Stimulated activated effector memory CD8-positive, alpha-beta T cell treated with anti-CD3 and anti-CD28 coated beads, Interleukin-12 subunit alpha, Interleukin-12 subunit beta, amount 100 ng/mL, for 72 hours (primary cell): Measurements from ENCODE around the gene TUBA1A.
"Not testable (repeated sequence)": the region's sequence is repeated elsewhere in the genome, so short reads cannot be mapped to it uniquely, and the experiment has no call there.

Experiments used
- ATAC-seq: fragments of 150-1000 bp; cut with Tn5 transposase; 2 replicates; pipeline ENCODE4 v1.10.0; 2021
- DNase-seq, 2 donors: peaks; one replicate each; pipeline ENCODE4 v3.0.0; 2021 to 2022; ENCODE audit warnings: low spot score in 2 of 2
- H3K27ac Mint-ChIP-seq: one replicate; pipeline ENCODE4 v1.8.0; 2022; ENCODE audit warnings: mild to moderate bottlenecking, mixed read lengths
- H3K36me3 Mint-ChIP-seq: one replicate; pipeline ENCODE4 v1.8.0; 2022; ENCODE audit warnings: mild to moderate bottlenecking, mixed read lengths
- H3K4me1 Mint-ChIP-seq: one replicate; pipeline ENCODE4 v1.8.0; 2022; ENCODE audit warnings: mixed read lengths
- H3K4me3 Mint-ChIP-seq: one replicate; pipeline ENCODE4 v1.8.0; 2022; ENCODE audit warnings: mild to moderate bottlenecking, mixed read lengths
- H3K9me3 Mint-ChIP-seq: one replicate; pipeline ENCODE4 v1.8.0; 2022; ENCODE audit warnings: mixed read lengths

Gene TUBA1A

GRCh38 chr12:49138999-49139398, 49.9 kb downstream of the TUBA1A start:
- ATAC-seq (no peak), DNase-seq (no peak)
- Mint-ChIP-seq H3K27ac (no peak overlapping the region), H3K36me3 (peaks cover 6% of the 10 kb centered on the region), H3K9me3 (no peaks in the 10 kb centered on the region), H3K4me3 (no peak overlapping the region), H3K4me1 (no peaks in the 10 kb centered on the region)

- H3K4me3 Mint-ChIP-seq: no peak overlapping the region
- no peaks in the 10 kb centered on the region for H3K9me3 Mint-ChIP-seq
- H3K27ac Mint-ChIP-seq: no peak overlapping the region
- peaks cover 6% of the 10 kb centered on the region for H3K36me3 Mint-ChIP-seq
- no peak for ATAC-seq
- no peak for DNase-seq
- no peaks in the 10 kb centered on the region for H3K4me1 Mint-ChIP-seq
Observed at GRCh38 chr12:49138587-49138986, 50.3 kb downstream of the TUBA1A start.

DNA sequence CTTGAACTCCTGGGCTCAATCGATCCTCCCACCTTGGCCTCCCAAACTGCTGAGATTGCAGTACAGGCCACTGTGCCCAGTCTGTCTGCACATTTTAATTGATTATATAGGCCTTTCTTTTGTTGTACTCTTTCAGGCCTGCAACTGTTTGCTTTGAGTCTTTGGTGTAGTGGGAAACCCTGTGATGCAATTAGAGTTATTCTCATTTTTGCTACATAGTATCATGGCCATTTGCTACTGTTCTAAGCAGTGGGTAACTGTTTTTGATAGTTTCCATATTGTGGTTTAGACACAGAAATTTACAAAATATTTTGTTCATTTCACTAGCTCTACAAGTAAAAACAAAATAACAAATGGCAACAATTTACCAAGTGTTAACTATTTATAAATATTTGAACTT, 51.4 kb downstream of the TUBA1A start:
- no peak for DNase-seq
- Mint-ChIP-seq H3K9me3 (no peaks in the 10 kb centered on the region), H3K4me1 (no peaks in the 10 kb centered on the region), H3K36me3 (peaks cover 6% of the 10 kb centered on the region), H3K27ac (no peak overlapping the region), H3K4me3 (no peak overlapping the region)
- no peak for ATAC-seq

GRCh38 chr12:49136997-49137396, 51.9 kb downstream of the TUBA1A start:
- DNase-seq, H3K27ac Mint-ChIP-seq, H3K4me3 Mint-ChIP-seq, H3K9me3 Mint-ChIP-seq, ATAC-seq, H3K36me3 Mint-ChIP-seq, H3K4me1 Mint-ChIP-seq: not testable (repeated sequence)
